H4 (cell line): Measurements from ENCODE around the gene LACC1. TPM values are rescaled to one million over a fixed set of nuclear protein-coding genes. Genes with fewer than 3 reads are reported as not detected.

Experiments used
- DNase-seq: peaks from one replicate; pipeline ENCODE4 v3.0.0-alpha.2; 2015; ENCODE audit warnings: low spot score
- total RNA-seq: library from RNA; depleted of rRNA; stranded (reverse); fragments of >200 nt; shearing (Covaris generic); gene quantifications from 2 replicates; pipeline ENCODE4 v1.2.3, GENCODE V29; 2014; rRNA removed

Gene LACC1
- total RNA-seq, 1 experiment from 2014 or later = 2.8 TPM

DNA sequence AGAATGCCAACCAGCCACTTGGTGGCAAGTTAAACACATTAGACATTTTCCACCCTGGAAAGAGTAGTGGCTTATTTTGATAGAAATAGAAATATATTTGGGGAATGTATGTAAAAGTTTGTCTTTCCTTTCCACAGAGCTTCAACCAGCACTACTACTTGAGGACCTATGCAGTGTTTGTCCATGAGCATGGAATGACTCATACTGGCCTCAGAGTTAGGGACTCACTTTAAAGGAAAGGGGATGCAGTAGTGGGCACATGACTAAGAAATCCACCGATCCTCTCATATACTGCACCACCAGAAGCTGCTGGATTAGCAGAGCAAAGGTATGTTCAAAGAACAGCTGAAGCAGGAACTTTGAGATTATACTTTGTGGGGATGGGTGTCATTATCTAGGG, 62.6 kb downstream of the LACC1 start:
- DNase-seq = no peak

Other genes starting within 250 kb of the LACC1 start
- gene ENOX1, start 92.9 kb upstream of the LACC1 start, total RNA-seq = 0.64 and 0.86 TPM in 2 replicates
- 0.39 and 1.3 TPM in 2 replicates for gene CCDC122, start 164 bp upstream of the LACC1 start, total RNA-seq